Upper lobe of right lung (tissue), 1 donor: ENCODE data around the gene HERPUD2. TPM values are rescaled to one million over a fixed set of nuclear protein-coding genes. Genes with fewer than 3 reads are reported as not detected.
"Not testable (repeated sequence)": the region's sequence is repeated elsewhere in the genome, so short reads cannot be mapped to it uniquely, and the experiment has no call there.

ENCODE experiments used
- ATAC-seq: fragments of 200-7000 bp; cut with Tn5 transposase; one replicate; pipeline ENCODE4 v1.9.1; 2020; ENCODE audit warnings: mild to moderate bottlenecking, moderate library complexity
- DNase-seq: peaks from one replicate; pipeline ENCODE4 v3.0.0-alpha.2; 2020
- H3K27ac ChIP-seq: fragments of 200-600 bp; one replicate; pipeline ENCODE4 v1.8.0; 2022
- H3K27me3 ChIP-seq: fragments of 200-600 bp; one replicate; pipeline ENCODE4 v1.8.0; 2022; ENCODE audit warnings: mild to moderate bottlenecking
- H3K36me3 ChIP-seq: fragments of 200-600 bp; one replicate; pipeline ENCODE4 v1.8.0; 2022
- H3K4me1 ChIP-seq: fragments of 200-600 bp; one replicate; pipeline ENCODE4 v1.8.0; 2022
- H3K4me3 ChIP-seq: fragments of 200-600 bp; one replicate; pipeline ENCODE4 v1.8.0; 2022; ENCODE audit warnings: mild to moderate bottlenecking
- H3K9me3 ChIP-seq: fragments of 200-600 bp; one replicate; pipeline ENCODE4 v1.8.0; 2022
- intact Hi-C: fragments of 100-400 bp; cut with DNase I; formaldehyde crosslinking; loops from one replicate; pipeline ENCODE4 v1.11.0; 2022
- total RNA-seq: library from RNA; stranded (reverse); fragmentation: NEBNext Ultra II Directional; extraction: Animal tissue kit (Norgen Biotek cat#: 25700); gene quantifications from one replicate; pipeline ENCODE4 v1.2.1, GENCODE V29; 2021
- TF ChIP-seq, protein P1 (sequence below): fragments of 200-600 bp; IDR thresholded peaks from one replicate; pipeline ENCODE4 v1.8.0; 2022; ENCODE audit warnings: antibody characterized with exemption
- donor health status: DM: no; HTN: yes; CAD: no; lungs with severe emphysema.

HERPUD2 gene
- total RNA-seq, 1 donor from 2014 or later: 32.6 TPM

DNA sequence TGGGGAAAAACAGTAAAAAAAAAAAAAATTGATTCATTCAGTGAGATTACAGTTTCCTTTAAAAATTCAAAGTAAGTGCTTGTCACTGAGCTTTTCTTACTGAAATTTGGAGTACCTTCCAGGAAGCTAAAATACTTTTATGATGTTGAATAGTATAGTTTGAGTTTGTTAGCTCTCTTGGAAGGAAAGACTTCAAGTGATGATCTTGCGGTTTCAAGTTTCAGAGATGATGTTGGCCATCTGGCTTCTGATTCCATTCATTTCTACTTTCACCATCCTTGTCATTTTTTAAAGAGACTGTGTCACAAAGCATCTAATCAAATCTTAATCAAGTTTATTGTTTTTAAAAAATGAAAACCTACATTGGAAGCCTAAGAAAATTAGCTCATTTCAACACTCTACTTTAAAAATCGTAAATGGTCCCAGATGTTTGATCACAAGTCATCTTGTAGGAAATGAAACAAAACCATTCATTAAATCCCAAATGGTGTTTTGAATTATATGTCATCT is 4.9 kb upstream of the HERPUD2 start:
- Histone ChIP-seq H3K4me1 (peaks cover 6% of the 10 kb centered on the region), H3K36me3 (no peaks in the 10 kb centered on the region), H3K9me3 (no peaks in the 10 kb centered on the region), H3K4me3 (no peak overlapping the region), H3K27me3 (no peaks in the 10 kb centered on the region), H3K27ac (no peak overlapping the region)
- TF ChIP-seq, protein P1, sequence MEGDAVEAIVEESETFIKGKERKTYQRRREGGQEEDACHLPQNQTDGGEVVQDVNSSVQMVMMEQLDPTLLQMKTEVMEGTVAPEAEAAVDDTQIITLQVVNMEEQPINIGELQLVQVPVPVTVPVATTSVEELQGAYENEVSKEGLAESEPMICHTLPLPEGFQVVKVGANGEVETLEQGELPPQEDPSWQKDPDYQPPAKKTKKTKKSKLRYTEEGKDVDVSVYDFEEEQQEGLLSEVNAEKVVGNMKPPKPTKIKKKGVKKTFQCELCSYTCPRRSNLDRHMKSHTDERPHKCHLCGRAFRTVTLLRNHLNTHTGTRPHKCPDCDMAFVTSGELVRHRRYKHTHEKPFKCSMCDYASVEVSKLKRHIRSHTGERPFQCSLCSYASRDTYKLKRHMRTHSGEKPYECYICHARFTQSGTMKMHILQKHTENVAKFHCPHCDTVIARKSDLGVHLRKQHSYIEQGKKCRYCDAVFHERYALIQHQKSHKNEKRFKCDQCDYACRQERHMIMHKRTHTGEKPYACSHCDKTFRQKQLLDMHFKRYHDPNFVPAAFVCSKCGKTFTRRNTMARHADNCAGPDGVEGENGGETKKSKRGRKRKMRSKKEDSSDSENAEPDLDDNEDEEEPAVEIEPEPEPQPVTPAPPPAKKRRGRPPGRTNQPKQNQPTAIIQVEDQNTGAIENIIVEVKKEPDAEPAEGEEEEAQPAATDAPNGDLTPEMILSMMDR: no peak
- DNase-seq (no peak), ATAC-seq (no peak)
- intact Hi-C loops: loop anchor here (10.0 kb wide), 1 partner anchor 205 kb away; no protein-coding TSS in a partner anchor

DNA sequence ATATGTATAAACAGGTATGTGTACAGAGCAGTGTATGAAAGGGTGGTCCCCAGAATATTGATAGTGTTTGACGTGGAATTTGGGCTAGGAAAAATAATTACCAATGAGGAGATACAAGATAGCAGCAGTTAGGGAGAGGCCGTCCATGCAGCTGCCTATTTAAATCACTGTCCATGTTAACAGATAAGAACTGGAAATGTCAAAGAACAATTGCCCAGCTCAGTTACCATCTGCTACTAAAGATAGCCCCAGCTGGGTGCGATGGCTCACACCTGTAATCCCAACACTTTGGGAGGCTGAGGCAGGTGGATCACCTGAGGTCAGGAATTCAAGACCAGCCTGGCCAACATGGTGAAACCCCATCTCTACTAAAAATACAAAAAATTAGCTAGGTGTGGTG is 3.4 kb upstream of the HERPUD2 start:
- H3K9me3 ChIP-seq, H3K36me3 ChIP-seq, intact Hi-C loops, H3K4me3 ChIP-seq, ATAC-seq, H3K27ac ChIP-seq, H3K27me3 ChIP-seq, DNase-seq: not testable (repeated sequence)
- H3K4me1 ChIP-seq: peaks cover 11% of the 10 kb centered on the region

DNA sequence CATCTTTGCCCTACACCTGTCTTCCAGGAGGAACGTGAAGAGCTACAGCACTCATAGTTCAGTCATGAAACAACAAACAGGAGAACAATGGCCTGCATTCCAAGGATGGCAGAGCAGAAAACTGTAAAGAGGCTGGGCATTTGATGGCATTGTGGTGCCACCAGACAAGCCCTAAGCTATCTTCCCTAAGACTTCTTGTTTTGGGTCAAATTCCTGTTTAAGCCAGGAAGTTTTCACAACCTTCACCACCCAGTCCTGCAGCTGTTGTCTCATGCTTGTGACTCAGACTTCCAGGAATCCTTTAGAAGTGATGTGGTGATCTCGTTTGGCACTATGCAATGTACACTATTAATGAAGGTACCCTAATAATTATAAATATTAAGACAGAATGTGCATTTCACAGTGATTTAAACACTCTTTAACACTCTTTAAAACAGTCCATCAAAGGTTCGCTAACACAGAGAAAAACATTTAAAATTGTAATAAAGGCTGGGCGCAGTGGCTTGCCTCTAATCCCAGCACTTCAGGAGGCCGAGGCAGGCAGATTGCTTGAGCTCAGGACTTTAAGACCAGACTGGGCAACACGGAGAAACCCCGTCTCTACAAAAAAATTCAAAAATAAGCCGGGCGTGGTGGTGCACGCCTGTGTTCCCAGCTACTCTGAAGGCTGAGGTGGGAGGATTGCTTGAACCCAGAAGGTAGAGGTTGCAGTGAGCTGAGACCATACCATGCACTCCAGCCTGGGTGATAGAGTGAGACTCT is 2.7 kb upstream of the HERPUD2 start:
- intact Hi-C loops: no loop called here
- H3K9me3 ChIP-seq: no peaks in the 10 kb centered on the region
- no peaks in the 10 kb centered on the region for H3K27me3 ChIP-seq
- H3K36me3 ChIP-seq: no peaks in the 10 kb centered on the region
- no peak for DNase-seq
- TF ChIP-seq, protein P1: no peak
- no peak overlapping the region for H3K27ac ChIP-seq
- H3K4me1 ChIP-seq: peaks cover 19% of the 10 kb centered on the region
- ATAC-seq: no peak
- no peak overlapping the region for H3K4me3 ChIP-seq

DNA sequence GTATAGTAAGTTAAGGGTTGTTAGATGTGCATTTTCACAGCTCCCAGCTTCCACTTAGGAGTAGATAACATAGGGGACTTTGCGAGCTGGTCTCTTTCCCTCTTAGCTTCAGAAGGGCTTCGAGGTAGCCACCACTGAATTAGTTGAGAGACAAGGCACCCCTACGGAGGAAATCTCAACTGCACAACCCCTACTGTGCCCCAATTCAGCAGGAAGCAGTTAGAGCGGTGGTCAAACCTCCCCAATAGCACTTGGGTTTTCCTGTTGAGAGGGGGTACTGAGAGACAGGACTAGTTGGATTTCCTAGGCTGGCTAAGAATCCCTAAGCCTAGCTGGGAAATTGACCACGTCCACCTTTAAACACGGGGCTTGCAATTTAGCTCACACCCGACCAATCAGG is 1.1 kb upstream of the HERPUD2 start:
- Histone ChIP-seq H3K36me3 (no peaks in the 10 kb centered on the region), H3K27ac (no peak overlapping the region), H3K4me3 (peak overlapping the region; percentile 85), H3K9me3 (no peaks in the 10 kb centered on the region), H3K4me1 (peaks cover 35% of the 10 kb centered on the region), H3K27me3 (no peaks in the 10 kb centered on the region)
- no peak for ATAC-seq
- TF ChIP-seq, protein P1: no peak
- intact Hi-C loops: no loop called here
- DNase-seq: no peak

DNA sequence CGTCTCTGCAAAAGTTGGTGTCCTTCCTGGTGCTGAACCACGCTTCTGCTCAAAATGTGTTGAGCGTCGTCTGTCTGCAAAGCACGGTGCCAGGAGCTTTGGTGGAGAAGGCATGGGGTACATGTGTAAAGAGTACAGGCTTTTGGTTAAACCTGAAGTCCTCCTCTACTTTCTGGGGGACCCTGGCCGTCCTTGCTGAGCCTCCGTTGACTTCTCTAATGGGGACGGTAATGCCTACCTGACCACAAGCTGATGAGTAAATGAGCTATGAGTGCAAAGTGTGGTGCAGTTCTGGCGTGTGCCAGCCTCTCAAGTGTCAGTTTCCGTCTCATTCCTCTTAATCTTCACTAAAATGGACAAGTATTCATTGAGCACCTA is 527 bp upstream of the HERPUD2 start:
- H3K27ac ChIP-seq: peak overlapping the region; percentile 98
- TF ChIP-seq, protein P1: no peak
- H3K9me3 ChIP-seq: no peaks in the 10 kb centered on the region
- intact Hi-C loops: no loop called here
- no peak for ATAC-seq
- no peaks in the 10 kb centered on the region for H3K27me3 ChIP-seq
- no peaks in the 10 kb centered on the region for H3K36me3 ChIP-seq
- H3K4me1 ChIP-seq: peaks cover 40% of the 10 kb centered on the region
- peak overlapping the region; percentile 85 for H3K4me3 ChIP-seq
- no peak for DNase-seq

DNA sequence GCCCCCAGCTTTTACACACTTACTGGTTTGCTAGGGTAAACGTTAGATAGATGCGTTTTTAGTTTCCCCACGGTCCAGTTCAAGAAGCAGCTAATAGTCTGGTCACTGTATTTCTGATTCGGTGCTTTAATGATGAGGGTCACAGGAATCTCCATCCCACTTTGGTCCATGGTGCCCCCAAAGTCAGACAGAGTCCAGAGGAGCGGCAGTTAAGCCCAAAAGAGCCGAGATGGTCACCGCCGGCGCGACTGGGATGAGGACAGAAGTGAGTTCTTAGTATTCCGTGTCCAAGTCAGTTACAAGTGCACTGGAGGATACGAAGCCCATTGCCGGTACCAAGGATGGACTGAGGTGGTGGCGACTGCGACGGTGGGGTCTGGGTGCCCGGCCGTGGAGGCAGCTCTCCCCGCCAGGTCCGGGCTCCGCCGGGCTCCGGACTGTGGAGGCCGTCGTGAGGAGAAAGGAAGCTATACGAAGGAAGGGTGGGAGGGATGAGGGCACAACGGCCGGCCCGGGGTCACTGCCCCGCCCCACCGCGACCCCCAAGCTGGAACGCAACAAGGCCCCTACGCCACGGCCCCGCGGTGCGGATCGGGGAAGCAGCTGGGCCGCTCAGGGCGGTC is 663 bp downstream of the HERPUD2 start:
- peak overlapping the region; percentile 85 for H3K4me3 ChIP-seq
- TF ChIP-seq, protein P1: no peak
- ATAC-seq (peak; percentile 55), DNase-seq (no peak)
- peaks cover 52% of the 10 kb centered on the region for H3K4me1 ChIP-seq
- no peaks in the 10 kb centered on the region for H3K9me3 ChIP-seq
- peak overlapping the region; percentile 98 for H3K27ac ChIP-seq
- intact Hi-C loops: no loop called here
- H3K27me3 ChIP-seq: no peaks in the 10 kb centered on the region
- H3K36me3 ChIP-seq: no peaks in the 10 kb centered on the region
